Thyroid gland (tissue), 4 donors: ENCODE results near the gene NDEL1.

Source experiments
- POLR2A ChIP-seq, 2 donors: fragments of 450-650 bp; IDR thresholded peaks; one replicate each; pipeline ENCODE4 v1.6.1; 2017; ENCODE audit warnings: antibody characterized with exemption in 2 of 2, mild to moderate bottlenecking in 2 of 2, moderate library complexity in 1 of 2
- TF ChIP-seq, protein P1 (sequence below), 6 experiments: fragments of 200-600 bp in 3 of 6; fragments of 450-650 bp in 3 of 6; sonication (generic) in 3 of 6; IDR thresholded peaks; one replicate each; pipeline ENCODE4 v1.5.1; 2016 to 2019; ENCODE audit warnings: antibody characterized with exemption in 6 of 6, mild to moderate bottlenecking in 2 of 6, inconsistent platforms in 1 of 6, moderate library complexity in 1 of 6

DNA sequence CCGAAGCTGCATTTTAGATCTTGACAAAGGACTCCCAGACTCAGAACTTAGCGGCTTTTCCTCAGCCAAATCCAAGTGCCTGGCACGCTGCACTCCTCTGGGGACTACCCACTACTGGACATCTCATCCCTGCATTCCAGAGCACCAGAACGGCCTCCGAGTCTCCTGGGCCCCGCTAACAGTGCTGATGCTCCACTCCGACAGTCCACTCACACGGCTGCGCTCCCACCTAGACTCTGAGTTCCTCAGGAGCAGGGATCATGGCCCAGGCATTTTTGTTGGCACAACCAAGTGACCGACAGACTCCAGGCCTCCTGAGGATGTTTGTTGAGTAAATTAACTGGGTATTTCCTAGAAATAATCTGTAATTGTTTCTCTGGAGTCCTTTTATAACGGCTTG is 79.1 kb downstream of the NDEL1 start:
- TF ChIP-seq, protein P1, sequence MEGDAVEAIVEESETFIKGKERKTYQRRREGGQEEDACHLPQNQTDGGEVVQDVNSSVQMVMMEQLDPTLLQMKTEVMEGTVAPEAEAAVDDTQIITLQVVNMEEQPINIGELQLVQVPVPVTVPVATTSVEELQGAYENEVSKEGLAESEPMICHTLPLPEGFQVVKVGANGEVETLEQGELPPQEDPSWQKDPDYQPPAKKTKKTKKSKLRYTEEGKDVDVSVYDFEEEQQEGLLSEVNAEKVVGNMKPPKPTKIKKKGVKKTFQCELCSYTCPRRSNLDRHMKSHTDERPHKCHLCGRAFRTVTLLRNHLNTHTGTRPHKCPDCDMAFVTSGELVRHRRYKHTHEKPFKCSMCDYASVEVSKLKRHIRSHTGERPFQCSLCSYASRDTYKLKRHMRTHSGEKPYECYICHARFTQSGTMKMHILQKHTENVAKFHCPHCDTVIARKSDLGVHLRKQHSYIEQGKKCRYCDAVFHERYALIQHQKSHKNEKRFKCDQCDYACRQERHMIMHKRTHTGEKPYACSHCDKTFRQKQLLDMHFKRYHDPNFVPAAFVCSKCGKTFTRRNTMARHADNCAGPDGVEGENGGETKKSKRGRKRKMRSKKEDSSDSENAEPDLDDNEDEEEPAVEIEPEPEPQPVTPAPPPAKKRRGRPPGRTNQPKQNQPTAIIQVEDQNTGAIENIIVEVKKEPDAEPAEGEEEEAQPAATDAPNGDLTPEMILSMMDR (IDR thresholded peaks at IDR 0.05), result no peak
- no peak for TF ChIP-seq POLR2A (IDR thresholded peaks at IDR 0.05)
